Hepatocyte (in vitro differentiated cells): ENCODE measurements around the gene OR5B3.

Experiments
- EZH2 ChIP-seq: fragments of 200-600 bp; sonication (generic); IDR thresholded peaks from 2 replicates; pipeline ENCODE4 v1.6.1; 2016; ENCODE audit warnings: antibody characterized with exemption, mild to moderate bottlenecking, borderline replicate concordance
- EZH2phosphoT487 ChIP-seq: fragments of 200-600 bp; sonication (generic); IDR thresholded peaks from one replicate; pipeline ENCODE4 v1.6.1; 2018; ENCODE audit warnings: antibody characterized with exemption, mild to moderate bottlenecking, low read depth, moderate library complexity; ENCODE audit not compliant: unreplicated experiment, severe bottlenecking
- TF ChIP-seq, protein P1 (sequence below): fragments of 200-600 bp; sonication (generic); IDR thresholded peaks from 2 replicates; pipeline ENCODE4 v1.5.1; 2016; ENCODE audit warnings: antibody characterized with exemption, mild to moderate bottlenecking; ENCODE audit not compliant: poor library complexity

DNA sequence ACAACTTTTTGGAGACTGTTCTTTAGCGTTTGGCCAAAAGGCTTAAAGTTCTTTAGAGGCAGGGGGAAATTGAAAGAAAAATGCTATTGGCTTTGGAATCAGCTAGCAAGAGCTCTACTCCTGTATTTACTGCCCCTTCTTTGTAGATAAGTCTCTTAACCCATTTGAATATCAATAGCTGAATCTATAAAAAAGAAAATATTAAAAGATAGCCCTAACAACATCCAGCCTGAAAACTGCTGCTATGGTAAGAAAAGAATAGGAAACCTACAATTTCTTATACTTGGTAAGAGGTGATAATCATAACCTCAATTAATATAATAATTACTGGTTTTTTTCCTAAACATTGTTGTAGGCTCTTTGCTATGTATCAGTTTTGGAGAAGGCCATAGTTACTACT, 35.5 kb upstream of the OR5B3 start, which contains the start of gene OR5B12:
- TF ChIP-seq, protein P1, sequence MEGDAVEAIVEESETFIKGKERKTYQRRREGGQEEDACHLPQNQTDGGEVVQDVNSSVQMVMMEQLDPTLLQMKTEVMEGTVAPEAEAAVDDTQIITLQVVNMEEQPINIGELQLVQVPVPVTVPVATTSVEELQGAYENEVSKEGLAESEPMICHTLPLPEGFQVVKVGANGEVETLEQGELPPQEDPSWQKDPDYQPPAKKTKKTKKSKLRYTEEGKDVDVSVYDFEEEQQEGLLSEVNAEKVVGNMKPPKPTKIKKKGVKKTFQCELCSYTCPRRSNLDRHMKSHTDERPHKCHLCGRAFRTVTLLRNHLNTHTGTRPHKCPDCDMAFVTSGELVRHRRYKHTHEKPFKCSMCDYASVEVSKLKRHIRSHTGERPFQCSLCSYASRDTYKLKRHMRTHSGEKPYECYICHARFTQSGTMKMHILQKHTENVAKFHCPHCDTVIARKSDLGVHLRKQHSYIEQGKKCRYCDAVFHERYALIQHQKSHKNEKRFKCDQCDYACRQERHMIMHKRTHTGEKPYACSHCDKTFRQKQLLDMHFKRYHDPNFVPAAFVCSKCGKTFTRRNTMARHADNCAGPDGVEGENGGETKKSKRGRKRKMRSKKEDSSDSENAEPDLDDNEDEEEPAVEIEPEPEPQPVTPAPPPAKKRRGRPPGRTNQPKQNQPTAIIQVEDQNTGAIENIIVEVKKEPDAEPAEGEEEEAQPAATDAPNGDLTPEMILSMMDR, result no peak
- TF ChIP-seq EZH2, result no peak
- no peak for TF ChIP-seq EZH2phosphoT487
